Heart right ventricle (tissue), 16 donors: ENCODE results near the gene CCR1. TPM values are rescaled to one million over a fixed set of nuclear protein-coding genes. Genes with fewer than 3 reads are reported as not detected.

Experiments used
- ATAC-seq, 8 donors: fragments of 200-7000 bp; cut with Tn5 transposase; one replicate each; pipeline ENCODE4 v1.9.1; 2020; ENCODE audit warnings: mild to moderate bottlenecking in 8 of 8, moderate library complexity in 8 of 8, moderate number of reproducible peaks in 1 of 8
- DNase-seq, 2 donors: peaks; one replicate each; pipeline ENCODE4 v3.0.0-alpha.2; 2020
- H3K27ac ChIP-seq, 10 donors: fragments of 200-600 bp; sonication (generic) in 2 of 10; one replicate each; pipeline versions ENCODE4 v1.5.0 to v1.8.0; 2020 to 2022; ENCODE audit warnings: mild to moderate bottlenecking in 3 of 10
- H3K27me3 ChIP-seq, 7 donors: fragments of 200-600 bp; one replicate each; pipeline ENCODE4 v1.8.0; 2021 to 2022; ENCODE audit warnings: mild to moderate bottlenecking in 2 of 7
- H3K36me3 ChIP-seq, 9 donors: fragments of 200-600 bp; sonication (generic) in 1 of 9; one replicate each; pipeline versions ENCODE4 v1.5.0 to v1.8.0; 2020 to 2022; ENCODE audit warnings: mild to moderate bottlenecking in 2 of 9
- H3K4me1 ChIP-seq, 9 donors: fragments of 200-600 bp; sonication (generic) in 1 of 9; one replicate each; pipeline versions ENCODE4 v1.5.0 to v1.8.0; 2020 to 2022; ENCODE audit warnings: mild to moderate bottlenecking in 4 of 9
- H3K4me3 ChIP-seq, 10 donors: fragments of 200-600 bp; sonication (generic) in 2 of 10; one replicate each; pipeline versions ENCODE4 v1.5.0 to v1.8.0; 2020 to 2022; ENCODE audit warnings: mild to moderate bottlenecking in 7 of 10, moderate library complexity in 2 of 10
- H3K9me3 ChIP-seq, 11 donors: fragments of 200-600 bp in 10 of 11; sonication (generic) in 2 of 11; one replicate each; pipeline versions ENCODE4 v1.5.0 to v1.8.0; 2013 to 2022; ENCODE audit warnings: mild to moderate bottlenecking in 2 of 11, control low read depth in 1 of 11, moderate library complexity in 1 of 11
- CTCF ChIP-seq, 9 donors: fragments of 200-600 bp; sonication (generic) in 2 of 9; IDR thresholded peaks; one replicate each; pipeline versions ENCODE4 v1.5.0 to v1.8.0; 2021 to 2022; ENCODE audit warnings: antibody characterized with exemption in 9 of 9, mild to moderate bottlenecking in 5 of 9, moderate library complexity in 1 of 9
- WGBS, 2 donors: extraction: QIAGEN DNeasy Blood & Tissue Kit; methylation state at CpG; one replicate each; pipeline ENCODE4 v1.1.7; 2013; ENCODE audit warnings: inconsistent platforms in 1 of 2; 5-methylcytosine and 5-hydroxymethylcytosine counted together
- intact Hi-C, 10 donors: fragments of 100-400 bp; cut with DNase I; formaldehyde crosslinking; loops; one replicate each; pipeline versions ENCODE4 v1.11.1 to v1.14.2; 2022
- polyA plus RNA-seq, 2 donors: library from polyadenylated mRNA; stranded (reverse); fragments of 200-250 nt; gene quantifications; one replicate each; pipeline ENCODE4 v1.2.3, GENCODE V29; 2013
- total RNA-seq, 10 donors: library from RNA; stranded (reverse); fragmentation: NEBNext Ultra II Directional in 3 of 10; extraction: Animal tissue kit (Norgen Biotek cat#: 25700) in 3 of 10; gene quantifications; one replicate each; pipeline versions ENCODE4 v1.2.1 to v1.2.4, GENCODE V29; 2021 to 2023
- donor health status: Arrhythmogenic right ventricular cardiomyopathy.
- donor health status: ischemic (EF 13 %, LVEDD 7.1; RV severe dilation, severe dysfunction).
- donor health status: healthy with polysubstance abuse.
- donor health status: DM: no; HTN: yes; CAD: no.
- donor health status: DM: no; HTN: no; CAD: no.
- donor health status: ischemic (EF 25% LVEDD 6.9; RV normal size, moderate dysfunction).
- donor health status: ischemic (EF 25% LVEDD 5.7; RV mildly dilated, moderate dysfunction).
- donor health status: healthy.
- donor health status: DM: yes; HTN: yes; CAD: no.
- donor health status: Ischemic cardiomyopathy.
- donor health status: ischemic (EF 35%, LVEDD 5.7; RV mildly dilated, moderate dysfunction).
- donor health status: nonischemic (EF 11% LVEDD 7.7; RV severe dilation, severe dysfunction).
- donor health status: DM: yes; HTN: yes; CAD: no.
- donor health status: PGD.
- donor health status: ischemic (EF 29% LVEDD 5.4; RV normal size, mild dysfunction).
- donor health status: nonischemic (EF 23%, LVEDD 6.1; RV moderate dilation, normal function).

Gene CCR1
- total and polyA plus RNA-seq, 12 donors = 0.66 to 24.9 (median 1.6) TPM

- peaks cover 0 to 6% (median 0%) of the 10 kb centered on the region in 9 donors for H3K4me1 ChIP-seq
- no peak overlapping the region for H3K4me3 ChIP-seq
- no peak for DNase-seq
- H3K27ac ChIP-seq = peak overlapping the region in 1 of 10 donors; percentile 7
- ATAC-seq = no peak
- no peaks in the 10 kb centered on the region for H3K36me3 ChIP-seq
- TF ChIP-seq CTCF (IDR thresholded peaks at IDR 0.05) = no peak
- peaks cover 0 to 20% (median 14%) of the 10 kb centered on the region in 7 donors for H3K27me3 ChIP-seq
- intact Hi-C loops = no loop called here
- H3K9me3 ChIP-seq = no peaks in the 10 kb centered on the region
- WGBS, 2 donors = 45 to 49% methylated on average over 5 of the region's 5 CpGs
These were observed 28.4 kb upstream of the CCR1 start for GRCh38 chr3:46236294-46237054.

DNA sequence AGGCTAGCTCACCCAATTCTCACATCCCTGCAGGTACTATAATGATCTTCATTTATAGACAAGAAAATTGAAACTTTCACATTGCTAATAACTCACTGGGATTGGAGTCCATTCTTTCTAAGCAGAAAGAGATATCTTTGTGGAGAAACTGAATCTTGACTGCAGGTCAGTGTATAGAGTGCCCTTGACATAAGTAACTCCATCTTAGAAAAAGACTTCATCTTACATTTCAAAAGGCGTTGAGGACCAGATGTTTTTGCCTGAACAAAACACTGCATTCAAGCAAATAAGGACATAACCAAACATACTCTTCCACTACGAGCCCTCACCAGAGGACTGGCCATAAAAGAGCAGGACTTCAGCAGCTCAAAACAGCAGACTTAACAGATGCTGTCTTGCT lies 27.3 kb upstream of the CCR1 start:
- H3K27ac ChIP-seq = no peak overlapping the region
- peaks cover 0 to 6% (median 0%) of the 10 kb centered on the region in 9 donors for H3K4me1 ChIP-seq
- 78% methylated on average over 2 of the region's 2 CpGs for WGBS, 2 donors
- no peak overlapping the region for H3K4me3 ChIP-seq
- no peaks in the 10 kb centered on the region for H3K9me3 ChIP-seq
- H3K36me3 ChIP-seq = no peaks in the 10 kb centered on the region
- intact Hi-C loops = no loop called here
- DNase-seq (no peak), ATAC-seq (no peak)
- H3K27me3 ChIP-seq = peaks cover 0 to 28% (median 14%) of the 10 kb centered on the region in 7 donors
- no peak for TF ChIP-seq CTCF (IDR thresholded peaks at IDR 0.05)

DNA sequence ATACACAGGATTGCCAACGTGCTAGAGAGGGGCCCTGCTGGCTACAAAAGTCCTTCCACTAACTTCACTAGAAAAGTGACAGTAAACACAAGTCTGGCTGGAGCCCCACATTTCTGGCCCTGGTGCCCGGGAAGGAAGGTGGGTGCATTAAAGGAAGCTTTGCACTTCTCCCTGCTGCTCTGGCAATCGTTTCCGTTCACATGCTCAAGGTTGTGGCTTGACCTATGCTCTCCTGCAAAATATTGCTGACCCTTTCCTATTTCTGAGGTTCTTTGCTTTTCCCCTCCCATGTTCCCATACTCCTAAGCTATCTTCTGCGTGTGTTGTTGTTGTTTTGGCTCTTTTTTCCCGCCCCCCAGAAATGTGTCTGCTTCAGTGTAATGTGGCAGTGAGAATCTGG lies 25.1 kb upstream of the CCR1 start:
- WGBS, 2 donors = 61 to 67% methylated on average over 6 of the region's 6 CpGs
- Histone ChIP-seq H3K4me3 (no peak overlapping the region), H3K27ac (peak overlapping the region in 1 of 10 donors; percentile 26), H3K27me3 (peaks cover 0 to 50% (median 22%) of the 10 kb centered on the region in 7 donors), H3K4me1 (peaks cover 0 to 17% (median 0%) of the 10 kb centered on the region in 9 donors), H3K36me3 (no peaks in the 10 kb centered on the region), H3K9me3 (no peaks in the 10 kb centered on the region)
- DNase-seq = no peak
- TF ChIP-seq CTCF (IDR thresholded peaks at IDR 0.05) = no peak
- no peak for ATAC-seq
- intact Hi-C loops = no loop called here

DNA sequence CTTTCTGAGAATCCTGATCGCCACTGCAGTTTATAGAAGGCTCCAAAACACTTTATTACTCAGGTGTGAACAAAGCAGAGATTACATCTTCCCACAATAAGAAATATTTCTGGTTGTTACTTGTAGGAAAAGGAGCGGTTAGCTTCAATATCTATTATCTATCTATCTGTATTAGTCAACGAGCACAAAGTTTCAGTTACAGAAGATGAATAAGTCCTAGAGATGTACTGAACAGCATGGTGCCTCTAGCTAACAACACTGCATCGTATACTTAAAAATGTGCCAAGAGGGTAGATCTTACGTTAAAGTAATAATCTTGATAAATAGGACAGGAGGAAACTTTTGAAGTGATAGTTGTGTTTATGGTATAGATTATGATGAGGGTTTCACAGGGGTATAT lies 23.2 kb upstream of the CCR1 start:
- WGBS, 2 donors = 81 to 86% methylated on average over 5 of the region's 5 CpGs
- no peak for DNase-seq
- H3K36me3 ChIP-seq = no peaks in the 10 kb centered on the region

More for the DNA sequence above, 23.2 kb upstream of the CCR1 start:
- Histone ChIP-seq H3K27me3 (peaks cover 0 to 50% (median 19%) of the 10 kb centered on the region in 7 donors), H3K9me3 (peaks cover 0 to 8% (median 0%) of the 10 kb centered on the region in 11 donors), H3K27ac (no peak overlapping the region), H3K4me3 (no peak overlapping the region), H3K4me1 (peaks cover 0 to 16% (median 0%) of the 10 kb centered on the region in 9 donors)
- TF ChIP-seq CTCF (IDR thresholded peaks at IDR 0.05) = no peak
- intact Hi-C loops = no loop called here
- ATAC-seq = no peak
